HG03378 (cell line): ENCODE results near the gene ODF4.
"Not testable (repeated sequence)": the region's sequence is repeated elsewhere in the genome, so short reads cannot be mapped to it uniquely, and the experiment has no call there.

Source experiments
- ATAC-seq: cut with Tn5 transposase; IDR thresholded peaks from one replicate; pipeline ENCODE4 v1.9.1; 2021; ENCODE audit warnings: mild to moderate bottlenecking, moderate library complexity; ENCODE audit not compliant: unreplicated experiment

ODF4 gene

GRCh38 chr17:8324923-8325322, 14.7 kb upstream of the ODF4 start:
- no peak for ATAC-seq

GRCh38 chr17:8326511-8327302, 12.9 kb upstream of the ODF4 start:
- ATAC-seq: no peak

- ATAC-seq: no peak
These were observed 12.4 kb upstream of the ODF4 start for GRCh38 chr17:8327303-8327649.

GRCh38 chr17:8332128-8332527, 7.5 kb upstream of the ODF4 start:
- ATAC-seq: no peak

- ATAC-seq: no peak
These were observed 7.0 kb upstream of the ODF4 start for GRCh38 chr17:8332688-8333087.

GRCh38 chr17:8333281-8333680, 6.4 kb upstream of the ODF4 start:
- ATAC-seq: no peak

GRCh38 chr17:8337802-8338752, 1.6 kb upstream of the ODF4 start:
- no peak for ATAC-seq

GRCh38 chr17:8338753-8339140, 893 bp upstream of the ODF4 start:
- ATAC-seq: no peak

- no peak for ATAC-seq
These were observed 1.8 kb downstream of the ODF4 start for GRCh38 chr17:8341456-8341855.

GRCh38 chr17:8345052-8345690, 5.5 kb downstream of the ODF4 start:
- ATAC-seq: no peak

GRCh38 chr17:8345951-8346665, 6.5 kb downstream of the ODF4 start:
- ATAC-seq: no peak

GRCh38 chr17:8347001-8347400, 7.4 kb downstream of the ODF4 start:
- not testable (repeated sequence) for ATAC-seq

GRCh38 chr17:8350339-8350738, 10.7 kb downstream of the ODF4 start:
- ATAC-seq: no peak

GRCh38 chr17:8353736-8354135, 14.1 kb downstream of the ODF4 start:
- no peak for ATAC-seq

- no peak for ATAC-seq
These were observed 14.6 kb downstream of the ODF4 start for GRCh38 chr17:8354236-8354635.

- ATAC-seq: no peak
These were observed 18.3 kb downstream of the ODF4 start for GRCh38 chr17:8357910-8358309.

- no peak for ATAC-seq
These were observed 20.1 kb downstream of the ODF4 start for GRCh38 chr17:8359769-8360168.

GRCh38 chr17:8360260-8360659, 20.6 kb downstream of the ODF4 start:
- no peak for ATAC-seq

- ATAC-seq: no peak
These were observed 21.1 kb downstream of the ODF4 start for GRCh38 chr17:8360751-8361150.

GRCh38 chr17:8362651-8363332, 23.2 kb downstream of the ODF4 start:
- ATAC-seq: no peak
